ENCODE data around the gene TSPAN15.
"Not testable (repeated sequence)": the region's sequence is repeated elsewhere in the genome, so short reads cannot be mapped to it uniquely, and the experiment has no call there.

The TSPAN15 gene

GRCh38 chr10:69467928-69468750, 16.9 kb downstream of the TSPAN15 start:
- no peak for DNase-seq

GRCh38 chr10:69468751-69469089, 17.5 kb downstream of the TSPAN15 start:
- no peak for DNase-seq

- no peak for DNase-seq
Measured at GRCh38 chr10:69469976-69470375, 18.7 kb downstream of the TSPAN15 start.

GRCh38 chr10:69470463-69471384, 19.5 kb downstream of the TSPAN15 start:
- DNase-seq, result no peak

GRCh38 chr10:69472142-69472541, 20.9 kb downstream of the TSPAN15 start:
- no peak for DNase-seq

GRCh38 chr10:69472544-69472943, 21.3 kb downstream of the TSPAN15 start:
- no peak for DNase-seq

- no peak for DNase-seq
Measured at GRCh38 chr10:69473304-69473990, 22.2 kb downstream of the TSPAN15 start.

GRCh38 chr10:69474742-69475432, 23.6 kb downstream of the TSPAN15 start:
- DNase-seq, result no peak

GRCh38 chr10:69475433-69475830, 24.2 kb downstream of the TSPAN15 start:
- no peak for DNase-seq

- no peak for DNase-seq
Measured at GRCh38 chr10:69477968-69478597, 26.8 kb downstream of the TSPAN15 start.

GRCh38 chr10:69479240-69480067, 28.2 kb downstream of the TSPAN15 start:
- no peak for DNase-seq

GRCh38 chr10:69480068-69480412, 28.8 kb downstream of the TSPAN15 start:
- no peak for DNase-seq

GRCh38 chr10:69481305-69481704, 30.0 kb downstream of the TSPAN15 start:
- no peak for DNase-seq

GRCh38 chr10:69481811-69482524, 30.7 kb downstream of the TSPAN15 start:
- DNase-seq, result no peak

GRCh38 chr10:69483963-69484362, 32.7 kb downstream of the TSPAN15 start:
- DNase-seq, result no peak

GRCh38 chr10:69484736-69485135, 33.5 kb downstream of the TSPAN15 start:
- DNase-seq, result no peak

GRCh38 chr10:69486922-69487730, 35.9 kb downstream of the TSPAN15 start:
- peak; percentile 78 for DNase-seq

GRCh38 chr10:69488149-69488844, 37.0 kb downstream of the TSPAN15 start:
- not testable (repeated sequence) for DNase-seq

GRCh38 chr10:69488856-69489255, 37.6 kb downstream of the TSPAN15 start:
- DNase-seq, result not testable (repeated sequence)

All from kidney glomerular epithelial cell (primary cell).